Breast epithelium (tissue), 3 donors: ENCODE results near the gene RETSAT.

Experiments
- CTCF ChIP-seq, 3 donors: fragments of 450-650 bp; IDR thresholded peaks; one replicate each; pipeline ENCODE4 v1.5.1; 2016 to 2017; ENCODE audit warnings: antibody characterized with exemption in 3 of 3, mild to moderate bottlenecking in 3 of 3, moderate library complexity in 3 of 3
- POLR2A ChIP-seq: fragments of 450-650 bp; IDR thresholded peaks from one replicate; pipeline ENCODE4 v1.6.1; 2016; ENCODE audit warnings: antibody characterized with exemption, mild to moderate bottlenecking, moderate library complexity

DNA sequence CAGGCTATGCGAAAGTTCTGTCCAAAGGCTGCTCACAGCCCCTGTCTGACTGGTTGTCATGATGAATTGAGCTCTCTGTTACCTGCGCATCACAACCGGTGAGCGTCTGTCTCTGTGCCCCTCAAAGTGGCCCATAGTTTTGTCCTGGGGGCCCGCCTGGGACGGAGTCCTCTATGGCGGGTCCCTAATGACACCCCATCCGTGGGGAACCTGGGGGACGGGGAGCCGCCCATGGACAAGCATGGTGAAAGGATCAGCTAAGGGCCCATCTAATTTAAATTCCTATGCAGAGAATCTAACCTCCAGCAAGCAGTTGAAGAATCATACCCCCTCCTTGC is 714 bp upstream of the RETSAT start:
- TF ChIP-seq CTCF (IDR thresholded peaks at IDR 0.05) (no peak), POLR2A (no peak)
